Middle frontal gyrus (tissue), 1 donor: Measurements from ENCODE around the gene DDX18.
"Not testable (repeated sequence)": the region's sequence is repeated elsewhere in the genome, so short reads cannot be mapped to it uniquely, and the experiment has no call there.

ENCODE experiments used
- DNase-seq: peaks from one replicate; pipeline ENCODE4 v3.0.0-alpha.2; 2015; ENCODE audit warnings: low spot score; ENCODE audit errors: extremely low spot score

The DDX18 gene

DNA sequence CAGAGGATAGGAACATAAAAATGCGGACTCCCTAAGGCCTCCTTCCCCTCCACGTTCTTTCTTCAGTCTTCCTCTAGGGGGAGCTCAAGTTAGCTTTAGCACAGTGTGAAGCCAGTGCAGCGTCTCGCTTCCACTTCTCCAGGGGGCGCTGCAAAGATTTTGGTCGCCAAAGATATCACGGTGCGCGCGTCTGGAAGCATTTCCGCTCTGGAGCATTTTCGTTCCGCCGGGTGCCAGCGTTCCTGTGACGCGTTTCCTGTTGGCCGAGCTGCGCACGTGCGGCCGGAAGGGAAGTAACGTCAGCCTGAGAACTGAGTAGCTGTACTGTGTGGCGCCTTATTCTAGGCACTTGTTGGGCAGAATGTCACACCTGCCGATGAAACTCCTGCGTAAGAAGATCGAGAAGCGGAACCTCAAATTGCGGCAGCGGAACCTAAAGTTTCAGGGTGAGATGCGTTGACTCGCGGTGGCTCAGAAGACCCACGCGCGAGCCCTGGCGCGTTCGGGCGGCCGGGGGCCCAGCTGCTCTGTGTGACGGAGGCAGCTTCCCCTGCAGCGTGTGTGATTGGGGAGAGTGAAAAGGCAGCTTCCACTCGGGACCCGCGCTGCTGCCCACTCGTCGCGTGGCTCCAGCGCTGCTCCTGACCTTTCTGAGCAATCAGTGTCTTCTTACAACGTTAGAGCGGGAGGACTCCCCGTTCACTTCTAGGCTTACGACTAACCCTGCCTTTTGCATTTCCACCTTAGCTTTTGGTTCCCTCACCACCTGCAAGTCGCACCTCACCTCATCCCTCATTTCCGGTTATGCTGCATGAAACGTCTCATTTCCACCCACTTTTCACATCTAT is at the start of gene DDX18:
Gene DDX18, plus strand, starts transcription at position 275 of the 848 bp plus-strand sequence. Its CDS starts 87 bp downstream, at position 362.
- peak; percentile 98 for DNase-seq

DNA sequence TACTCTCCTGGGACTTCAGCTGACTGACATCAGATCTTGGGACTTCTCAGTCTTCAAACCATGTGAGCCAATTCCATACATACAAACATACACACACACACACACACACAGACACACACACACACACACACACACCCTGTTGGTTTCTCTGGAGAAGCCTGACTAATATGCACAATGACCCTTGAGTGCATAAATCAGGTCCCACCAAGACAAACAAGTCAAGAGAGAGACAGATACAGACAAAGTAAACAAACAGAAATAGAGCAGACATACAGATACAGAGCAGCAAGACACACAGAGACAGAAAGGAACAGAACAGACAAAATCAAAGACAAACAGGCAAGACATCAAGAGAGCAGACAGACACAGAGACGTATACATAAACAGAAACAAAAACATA is 43.8 kb upstream of the DDX18 start:
- no peak for DNase-seq

- no peak for DNase-seq
These were observed 42.4 kb upstream of the DDX18 start for GRCh38 chr2:117771969-117772630.

GRCh38 chr2:117774716-117775115 is 39.8 kb upstream of the DDX18 start:
- no peak for DNase-seq

DNA sequence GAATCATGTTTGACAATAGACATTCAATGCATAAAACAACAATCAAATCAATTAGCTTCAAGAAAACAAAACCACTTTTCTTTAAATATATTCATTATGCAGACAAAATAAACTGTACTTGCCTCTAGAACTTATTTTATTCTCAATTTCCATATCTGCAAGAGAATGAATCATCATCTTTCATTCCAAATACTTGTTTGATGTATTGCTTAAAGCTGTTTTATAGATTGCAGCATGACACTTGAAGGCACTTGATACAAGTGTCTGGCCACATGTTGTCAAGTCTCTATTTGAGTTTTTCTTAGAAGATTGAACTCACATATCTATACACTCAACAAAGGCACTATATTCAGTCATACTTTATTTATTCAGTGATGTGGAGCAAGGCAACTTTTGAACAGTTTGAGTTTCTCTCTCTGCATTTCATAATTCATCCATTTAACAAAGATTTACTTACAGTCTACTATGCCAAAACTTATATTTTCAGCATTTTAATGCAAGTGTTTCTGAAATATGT is 38.7 kb upstream of the DDX18 start:
- DNase-seq, result no peak

GRCh38 chr2:117776888-117777287 is 37.6 kb upstream of the DDX18 start:
- DNase-seq, result no peak

DNA sequence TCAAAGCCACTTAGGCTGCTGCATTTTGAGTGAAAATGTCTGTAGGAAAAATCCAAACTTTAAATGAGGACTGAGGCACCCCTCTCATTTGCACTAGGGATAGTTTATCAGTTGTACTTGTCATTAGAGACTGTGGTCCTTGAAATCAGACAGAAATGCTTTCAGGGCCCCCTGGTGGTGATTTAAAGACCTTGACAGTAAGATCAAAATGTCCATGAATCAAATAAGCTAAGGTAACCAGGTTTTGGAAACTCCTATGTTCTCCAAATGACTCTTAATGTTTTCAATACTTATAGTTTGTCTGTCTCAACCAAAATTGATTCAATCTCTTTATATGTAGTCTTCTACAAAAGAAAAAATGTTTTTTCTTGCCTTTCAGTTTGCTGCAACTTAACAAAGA is 28.8 kb upstream of the DDX18 start:
- DNase-seq, result no peak

GRCh38 chr2:117786520-117786919 is 28.0 kb upstream of the DDX18 start:
- no peak for DNase-seq

- no peak for DNase-seq
These were observed 25.0 kb upstream of the DDX18 start for GRCh38 chr2:117789505-117789904.

DNA sequence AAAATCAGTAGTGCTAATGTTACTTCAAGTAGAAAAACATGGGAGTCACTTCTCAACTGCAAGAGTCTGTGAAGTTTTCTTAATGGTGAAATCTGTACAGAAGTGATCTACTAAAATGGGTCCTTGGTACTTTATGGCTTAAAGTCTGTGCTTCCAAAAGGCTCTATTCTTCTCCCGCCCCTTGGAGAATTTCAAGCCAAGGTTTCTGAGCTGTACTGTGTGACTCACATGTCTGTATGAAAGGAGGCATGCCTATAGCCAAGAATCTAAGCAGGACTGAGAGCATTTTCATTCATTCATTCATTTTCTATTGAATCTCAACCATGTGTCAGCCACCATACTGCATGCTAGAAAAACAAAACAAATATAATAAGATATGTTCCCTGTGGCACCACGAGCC is 19.8 kb upstream of the DDX18 start:
- DNase-seq, result no peak

GRCh38 chr2:117801826-117802225 is 12.7 kb upstream of the DDX18 start:
- no peak for DNase-seq

DNA sequence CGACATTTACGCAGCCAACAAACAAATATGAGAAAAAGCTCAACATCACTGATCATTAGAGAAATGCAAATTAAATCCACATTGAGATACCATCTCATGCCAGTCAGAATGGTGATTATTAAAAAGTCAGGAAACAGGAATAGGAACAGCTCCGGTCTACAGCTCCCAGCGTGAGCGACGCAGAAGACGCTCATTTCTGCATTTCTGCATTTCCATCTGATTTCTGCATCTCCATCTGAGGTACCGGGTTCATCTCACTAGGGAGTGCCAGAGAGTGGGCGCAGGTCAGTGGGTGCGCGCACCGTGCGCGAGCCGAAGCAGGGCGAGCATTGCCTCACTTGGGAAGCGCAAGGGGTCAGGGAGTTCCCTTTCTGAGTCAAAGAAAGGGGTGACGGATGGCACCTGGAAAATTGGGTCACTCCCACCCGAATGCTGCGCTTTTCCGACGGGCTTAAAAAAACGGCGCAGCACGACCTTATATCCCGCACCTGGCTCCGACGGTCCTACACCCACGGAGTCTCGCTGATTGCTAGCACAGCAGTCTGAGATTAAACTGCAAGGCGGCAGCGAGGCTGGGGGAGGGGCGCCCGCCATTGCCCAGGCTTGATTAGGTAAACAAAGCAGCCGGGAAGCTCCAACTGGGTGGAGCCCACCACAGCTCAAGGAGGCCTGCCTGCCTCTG is 10.7 kb upstream of the DDX18 start:
- DNase-seq, result not testable (repeated sequence)

DNA sequence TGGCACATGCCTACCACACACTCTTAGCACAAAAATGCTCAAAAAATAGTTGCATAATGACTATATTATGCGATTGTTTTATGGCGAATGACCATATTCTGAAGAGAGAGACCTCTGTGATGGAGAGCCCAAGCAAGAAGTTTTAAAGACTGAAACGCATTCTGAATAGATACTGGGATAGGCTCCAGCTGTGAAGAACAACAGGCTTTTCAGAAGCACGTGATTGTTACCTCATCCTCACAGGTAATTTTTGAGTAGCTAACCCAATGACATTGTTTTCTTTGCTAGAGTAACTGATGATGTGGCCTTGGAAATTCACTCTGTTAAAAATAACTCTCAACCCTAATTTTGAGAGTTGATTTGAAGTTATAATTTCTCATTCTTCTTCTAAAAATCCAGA is 2.0 kb upstream of the DDX18 start:
- no peak for DNase-seq

DNA sequence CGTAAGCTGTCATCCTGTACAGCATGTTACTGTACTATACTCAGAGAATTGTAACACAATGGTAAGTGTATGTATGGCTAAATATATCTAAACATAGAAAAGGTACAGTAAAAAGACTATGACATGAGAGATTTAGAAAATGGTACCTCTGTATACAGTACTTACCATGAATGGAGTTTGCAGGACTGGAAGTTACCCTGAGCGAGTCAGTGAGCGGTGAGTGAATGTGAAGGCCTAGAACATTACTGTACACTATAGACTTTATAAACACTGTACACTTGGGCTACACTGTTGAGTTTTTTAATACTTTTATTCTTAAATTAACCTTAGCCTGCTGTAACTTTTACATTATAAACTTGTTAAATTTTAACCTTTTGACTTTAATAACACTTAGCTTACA is 1.5 kb downstream of the DDX18 start:
- DNase-seq, result no peak

GRCh38 chr2:117818921-117819320 is 4.4 kb downstream of the DDX18 start:
- no peak for DNase-seq

GRCh38 chr2:117820444-117820843 is 6.0 kb downstream of the DDX18 start:
- DNase-seq, result no peak

GRCh38 chr2:117825437-117825836 is 10.9 kb downstream of the DDX18 start:
- no peak for DNase-seq

DNA sequence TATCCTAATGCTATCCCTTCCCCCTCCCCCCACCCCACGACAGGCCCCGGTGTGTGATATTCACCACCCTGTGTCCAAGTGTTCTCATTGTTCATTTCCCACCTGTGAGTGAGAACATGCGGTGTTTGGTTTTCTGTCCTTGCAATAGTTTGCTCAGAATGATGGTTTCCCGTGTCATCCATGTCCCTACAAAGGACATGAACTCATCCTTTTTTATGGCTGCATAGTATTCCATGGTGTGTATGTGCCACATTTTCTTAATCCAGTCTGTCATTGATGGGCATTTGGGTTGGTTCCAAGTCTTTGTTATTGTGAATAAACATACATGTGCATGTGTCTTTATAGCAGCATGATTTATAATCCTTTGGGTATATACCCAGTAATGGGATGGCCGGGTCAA is 13.0 kb downstream of the DDX18 start:
- DNase-seq, result not testable (repeated sequence)

- DNase-seq, result no peak
These were observed 14.4 kb downstream of the DDX18 start for GRCh38 chr2:117828870-117829269.

DNA sequence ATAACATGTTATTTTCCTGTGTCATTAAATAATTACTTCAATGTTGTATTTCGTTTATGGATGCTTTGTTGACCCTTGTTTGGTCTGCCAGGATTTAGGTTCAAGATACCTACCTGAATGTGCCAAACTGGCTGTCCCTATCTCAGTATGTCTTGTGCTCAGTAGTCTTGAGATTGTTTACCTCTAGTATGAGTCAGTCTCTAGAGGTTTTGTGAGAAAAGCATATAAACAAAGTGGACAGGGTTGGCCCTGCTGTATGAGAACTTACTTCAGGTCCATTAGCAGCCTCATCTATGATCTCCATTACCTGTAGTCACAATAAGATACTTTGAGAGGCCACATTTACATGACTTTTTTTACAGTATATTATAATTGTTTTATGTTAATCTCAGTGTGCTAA is 17.8 kb downstream of the DDX18 start:
- no peak for DNase-seq

DNA sequence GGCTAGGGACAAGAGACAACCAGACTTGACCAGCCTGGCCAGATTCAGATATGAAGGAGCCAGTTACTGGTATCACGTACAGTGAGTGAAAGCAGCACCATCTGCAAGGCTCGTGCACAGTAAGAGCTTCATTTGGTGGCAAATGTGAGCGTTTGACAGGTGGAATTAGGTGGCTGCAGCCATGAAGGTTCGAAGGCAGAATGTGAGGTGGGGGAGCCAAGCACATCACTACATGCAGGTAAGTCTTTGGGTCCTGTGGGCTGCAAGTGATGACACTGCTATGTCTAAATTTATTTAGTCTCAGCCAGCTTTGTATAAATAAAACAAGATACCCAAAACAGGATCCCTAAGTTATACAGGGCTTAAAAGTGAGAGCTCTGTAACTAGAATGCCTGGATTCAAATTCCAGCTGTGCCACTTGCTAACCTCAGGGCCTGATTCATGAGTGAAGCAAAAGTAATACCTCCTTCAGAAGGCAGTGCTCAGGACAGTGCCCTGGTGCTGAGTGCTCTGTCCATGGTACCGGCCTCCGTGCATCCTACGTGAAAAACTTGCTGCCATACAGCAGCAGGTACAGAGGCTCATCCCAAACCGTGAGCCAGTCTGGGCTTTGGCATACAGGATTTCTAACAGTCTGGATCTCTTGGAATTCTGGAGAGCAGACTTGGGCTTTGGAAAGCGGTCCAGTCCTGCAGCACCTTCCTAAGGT is 18.6 kb downstream of the DDX18 start:
- DNase-seq, result no peak
